HG02970 (cell line): ENCODE data around the gene RASGRF2.

Experiments used
- ATAC-seq: cut with Tn5 transposase; IDR thresholded peaks from one replicate; pipeline ENCODE4 v1.9.1; 2021; ENCODE audit warnings: mild to moderate bottlenecking, moderate library complexity, moderate number of reproducible peaks; ENCODE audit not compliant: unreplicated experiment, low FRiP score

Gene RASGRF2

GRCh38 chr5:80953587-80953986 is 6.6 kb upstream of the RASGRF2 start:
- ATAC-seq, result no peak

- ATAC-seq, result no peak
These were observed 5.0 kb upstream of the RASGRF2 start for GRCh38 chr5:80955082-80955590.

- ATAC-seq, result no peak
These were observed 3.9 kb upstream of the RASGRF2 start for GRCh38 chr5:80956272-80956671.

- ATAC-seq, result no peak
These were observed 3.0 kb upstream of the RASGRF2 start for GRCh38 chr5:80957031-80957761.

GRCh38 chr5:80958616-80959015 is 1.5 kb upstream of the RASGRF2 start:
- no peak for ATAC-seq

DNA sequence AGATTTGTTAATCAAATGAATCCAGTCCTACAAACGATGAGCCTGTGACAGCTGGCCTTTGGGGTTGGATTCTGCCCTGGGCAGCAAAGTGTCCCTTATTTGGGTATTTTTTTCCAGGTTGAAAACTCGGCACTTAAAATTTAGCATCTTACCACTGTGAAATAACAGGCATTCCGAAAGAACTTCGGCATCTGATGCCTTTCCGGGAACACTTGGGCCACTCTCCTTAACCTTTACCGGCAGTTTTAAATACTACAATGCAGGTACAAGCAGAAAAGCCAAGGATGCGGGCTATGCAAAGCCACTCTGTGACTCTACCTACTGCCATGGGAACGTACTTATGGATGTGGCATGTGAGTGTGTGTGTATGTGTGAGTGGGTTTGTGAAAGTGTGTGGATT is 1.0 kb upstream of the RASGRF2 start:
- no peak for ATAC-seq

DNA sequence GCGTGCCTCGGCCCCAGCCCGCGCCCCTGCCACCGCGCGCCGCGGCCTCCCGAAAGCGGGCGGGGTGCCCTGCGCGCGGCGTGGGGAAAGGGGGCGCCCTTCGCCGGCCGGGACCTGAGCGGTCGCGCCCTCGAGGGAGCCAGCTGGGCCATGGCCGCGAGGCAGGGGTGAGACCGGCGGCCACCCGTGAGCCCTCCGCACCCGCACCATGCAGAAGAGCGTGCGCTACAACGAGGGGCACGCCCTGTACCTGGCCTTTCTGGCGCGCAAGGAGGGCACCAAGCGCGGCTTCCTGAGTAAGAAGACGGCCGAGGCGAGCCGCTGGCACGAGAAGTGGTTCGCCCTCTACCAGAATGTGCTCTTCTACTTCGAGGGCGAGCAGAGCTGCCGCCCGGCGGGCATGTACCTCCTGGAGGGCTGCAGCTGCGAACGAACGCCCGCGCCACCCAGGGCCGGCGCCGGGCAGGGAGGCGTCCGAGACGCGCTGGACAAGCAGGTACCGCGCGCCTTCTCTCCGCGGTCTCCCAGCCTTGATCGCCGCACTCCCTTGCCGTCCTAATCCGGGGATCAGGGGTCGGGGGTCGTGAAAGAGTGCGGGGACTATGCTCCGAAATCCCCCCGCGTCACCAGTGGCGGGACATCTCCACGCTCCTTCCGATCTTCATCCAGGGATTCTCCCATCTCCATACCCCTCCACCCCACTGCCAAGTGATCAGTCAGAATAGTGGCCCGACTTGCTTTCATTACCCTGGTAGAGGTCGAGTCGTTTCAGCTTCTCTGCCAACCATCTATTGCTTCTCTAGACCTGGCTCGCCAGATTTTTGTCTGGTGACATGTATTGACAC is 590 bp downstream of the RASGRF2 start:
- ATAC-seq, result no peak

- no peak for ATAC-seq
These were observed 1.5 kb downstream of the RASGRF2 start for GRCh38 chr5:80961376-80962281.

GRCh38 chr5:80962630-80963520 is 2.7 kb downstream of the RASGRF2 start:
- ATAC-seq, result no peak

DNA sequence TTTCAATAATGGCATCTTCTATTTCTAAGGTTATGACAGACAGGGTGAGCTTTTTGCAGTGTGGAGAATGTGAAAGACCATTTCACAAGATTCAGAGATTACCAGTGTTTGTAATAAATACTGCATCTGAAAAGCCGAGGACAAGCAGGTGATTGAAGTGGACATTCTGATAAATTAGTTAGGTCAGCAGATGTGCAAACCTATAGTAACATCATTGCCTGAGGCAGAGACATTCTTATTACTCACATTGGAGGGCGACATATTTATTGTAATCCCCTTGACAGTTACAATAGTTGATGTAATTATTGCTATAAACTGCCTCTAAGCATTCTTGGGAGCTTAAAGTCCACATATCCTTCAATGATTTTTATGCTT is 3.3 kb downstream of the RASGRF2 start:
- ATAC-seq, result no peak

DNA sequence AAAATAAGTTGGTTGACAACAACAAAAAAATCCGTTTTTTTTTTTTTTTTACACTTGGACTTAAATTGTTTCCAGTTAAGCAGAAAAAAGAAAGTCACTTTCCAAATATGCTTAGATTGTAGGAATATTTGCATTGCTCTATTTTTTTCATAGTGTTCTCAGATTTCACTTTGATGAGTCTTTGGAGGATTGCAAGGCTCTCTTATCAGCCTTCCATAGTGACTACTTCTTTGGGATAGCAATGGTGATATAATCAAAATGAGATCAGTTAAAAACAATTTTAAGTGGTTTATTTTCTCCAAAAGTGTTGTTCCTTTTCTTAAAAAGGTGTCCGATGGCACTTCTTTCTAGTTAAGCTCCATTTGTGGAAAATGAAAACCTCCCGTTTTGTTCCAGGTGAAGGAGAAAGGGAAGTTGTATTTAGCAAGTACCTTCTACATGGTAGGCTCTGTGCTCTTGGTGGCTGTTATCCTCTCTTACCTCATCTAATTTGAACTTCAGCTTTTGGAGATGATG is 3.9 kb downstream of the RASGRF2 start:
- ATAC-seq, result no peak

- no peak for ATAC-seq
These were observed 4.3 kb downstream of the RASGRF2 start for GRCh38 chr5:80964491-80964890.

GRCh38 chr5:80964919-80965318 is 4.8 kb downstream of the RASGRF2 start:
- ATAC-seq, result no peak

DNA sequence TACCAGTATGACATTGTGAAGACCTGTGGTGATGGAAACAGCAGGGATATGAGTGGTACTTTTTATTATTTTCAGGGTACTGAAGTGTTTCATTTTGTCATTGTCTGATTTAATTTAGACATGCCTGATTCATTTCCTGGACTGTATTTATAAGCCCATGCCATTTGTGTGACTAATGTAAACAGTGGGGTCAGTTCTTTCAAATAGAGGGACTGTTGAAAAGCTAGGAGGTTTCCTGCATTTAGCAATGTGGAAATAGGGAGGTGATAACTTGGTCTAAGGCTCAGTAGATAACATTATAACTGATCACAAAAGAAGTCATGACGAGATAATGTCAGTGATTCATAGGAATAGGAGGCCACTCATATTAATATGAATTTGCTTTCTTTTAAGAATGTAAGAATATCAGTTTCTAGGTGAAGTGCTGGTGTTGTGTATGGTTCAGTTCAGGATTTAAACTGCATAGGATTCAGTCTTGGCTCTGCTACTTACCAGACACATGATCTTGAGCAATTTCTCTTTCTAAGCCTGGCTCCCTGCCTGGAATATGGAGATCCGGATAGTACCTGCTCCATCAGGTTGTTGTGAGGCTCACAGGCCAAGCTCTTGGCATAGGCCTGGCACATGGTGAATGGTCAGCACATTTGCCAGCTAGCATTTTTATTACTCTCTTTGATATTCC is 7.5 kb downstream of the RASGRF2 start:
- no peak for ATAC-seq

DNA sequence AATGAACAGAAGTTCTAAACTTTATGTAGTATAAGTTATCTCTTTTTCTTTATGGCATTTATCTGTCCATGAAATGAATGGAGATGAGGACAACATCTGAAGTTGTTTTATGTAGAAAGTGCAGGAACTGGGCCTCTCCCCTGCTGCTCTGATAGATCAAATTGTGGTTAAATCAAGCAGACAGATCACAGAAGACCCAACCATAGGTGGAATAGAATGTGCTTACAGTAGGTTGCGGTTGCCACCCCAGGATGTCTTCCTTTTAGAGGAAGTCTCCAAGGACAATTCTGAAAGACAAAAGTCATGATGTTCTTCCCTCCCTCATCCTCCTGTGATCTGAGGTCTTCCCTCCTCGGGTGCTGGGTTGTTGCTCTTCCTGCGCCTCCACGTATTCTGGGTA is 12.9 kb downstream of the RASGRF2 start:
- no peak for ATAC-seq

GRCh38 chr5:80975065-80975464 is 14.9 kb downstream of the RASGRF2 start:
- no peak for ATAC-seq

- no peak for ATAC-seq
These were observed 16.8 kb downstream of the RASGRF2 start for GRCh38 chr5:80976985-80977384.

DNA sequence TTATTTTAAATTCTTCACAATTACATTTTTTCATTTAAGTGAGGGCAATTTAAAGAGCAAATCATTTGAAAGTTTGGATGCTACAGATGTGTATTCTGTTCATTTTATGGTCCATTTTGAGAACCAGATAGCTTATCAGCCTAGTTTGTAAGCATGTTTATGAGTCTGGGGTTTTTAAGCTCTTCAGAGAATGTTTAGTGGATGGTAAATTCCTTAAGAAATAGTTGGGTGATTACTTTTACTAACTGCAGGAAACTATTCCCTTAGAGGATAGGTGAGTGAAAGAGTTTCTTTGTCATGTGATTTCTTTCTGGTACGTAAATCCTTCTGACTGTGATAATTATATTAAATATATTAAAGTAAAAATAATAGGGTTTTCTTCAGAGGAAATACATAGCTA is 17.6 kb downstream of the RASGRF2 start:
- ATAC-seq, result no peak

- ATAC-seq, result no peak
These were observed 18.7 kb downstream of the RASGRF2 start for GRCh38 chr5:80978772-80979317.
